GM12801 (cell line): ENCODE results near the gene CDHR2.

ENCODE experiments used
- TF ChIP-seq, protein P1 (sequence below): IDR thresholded peaks from one replicate; pipeline ENCODE4 v1.5.1; 2011; ENCODE audit warnings: control low read depth; ENCODE audit not compliant: insufficient read length; ENCODE audit errors: extremely low read depth

CDHR2 gene

DNA sequence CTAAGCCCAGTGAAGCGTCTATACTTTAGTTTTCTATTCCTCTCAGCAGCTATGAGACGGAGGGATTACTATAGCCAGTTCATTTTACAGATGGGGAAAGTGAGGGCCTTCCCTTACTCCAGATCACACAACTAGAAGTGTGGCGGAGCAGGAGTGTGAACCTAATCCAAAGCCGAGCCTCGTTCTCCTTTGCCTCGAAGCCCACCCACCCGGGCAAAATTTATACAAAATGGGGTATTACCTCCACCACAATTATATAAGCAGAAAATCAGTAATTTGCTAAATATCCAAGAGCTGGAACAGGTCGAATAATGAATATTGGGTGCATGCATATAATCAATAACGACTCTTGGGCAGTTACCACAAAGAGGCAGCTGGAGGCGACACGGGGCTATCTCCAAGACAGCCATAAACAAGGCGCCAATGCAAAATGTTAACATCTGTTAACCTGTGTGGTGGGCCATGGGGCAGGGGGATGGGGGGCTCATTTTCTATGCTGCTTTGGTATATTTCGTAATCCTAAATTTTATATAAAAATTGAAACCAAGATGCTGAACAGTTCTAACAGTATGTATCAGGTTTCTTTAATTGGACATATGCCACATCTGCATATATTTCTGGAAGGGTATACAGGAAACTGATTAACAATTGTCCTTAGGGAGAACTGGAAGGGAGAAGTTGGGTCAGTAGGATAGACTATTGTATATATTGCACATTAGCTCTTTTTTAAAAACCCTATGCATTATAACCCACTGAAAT lies 10.7 kb upstream of the CDHR2 start:
- TF ChIP-seq, protein P1, sequence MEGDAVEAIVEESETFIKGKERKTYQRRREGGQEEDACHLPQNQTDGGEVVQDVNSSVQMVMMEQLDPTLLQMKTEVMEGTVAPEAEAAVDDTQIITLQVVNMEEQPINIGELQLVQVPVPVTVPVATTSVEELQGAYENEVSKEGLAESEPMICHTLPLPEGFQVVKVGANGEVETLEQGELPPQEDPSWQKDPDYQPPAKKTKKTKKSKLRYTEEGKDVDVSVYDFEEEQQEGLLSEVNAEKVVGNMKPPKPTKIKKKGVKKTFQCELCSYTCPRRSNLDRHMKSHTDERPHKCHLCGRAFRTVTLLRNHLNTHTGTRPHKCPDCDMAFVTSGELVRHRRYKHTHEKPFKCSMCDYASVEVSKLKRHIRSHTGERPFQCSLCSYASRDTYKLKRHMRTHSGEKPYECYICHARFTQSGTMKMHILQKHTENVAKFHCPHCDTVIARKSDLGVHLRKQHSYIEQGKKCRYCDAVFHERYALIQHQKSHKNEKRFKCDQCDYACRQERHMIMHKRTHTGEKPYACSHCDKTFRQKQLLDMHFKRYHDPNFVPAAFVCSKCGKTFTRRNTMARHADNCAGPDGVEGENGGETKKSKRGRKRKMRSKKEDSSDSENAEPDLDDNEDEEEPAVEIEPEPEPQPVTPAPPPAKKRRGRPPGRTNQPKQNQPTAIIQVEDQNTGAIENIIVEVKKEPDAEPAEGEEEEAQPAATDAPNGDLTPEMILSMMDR: no peak

DNA sequence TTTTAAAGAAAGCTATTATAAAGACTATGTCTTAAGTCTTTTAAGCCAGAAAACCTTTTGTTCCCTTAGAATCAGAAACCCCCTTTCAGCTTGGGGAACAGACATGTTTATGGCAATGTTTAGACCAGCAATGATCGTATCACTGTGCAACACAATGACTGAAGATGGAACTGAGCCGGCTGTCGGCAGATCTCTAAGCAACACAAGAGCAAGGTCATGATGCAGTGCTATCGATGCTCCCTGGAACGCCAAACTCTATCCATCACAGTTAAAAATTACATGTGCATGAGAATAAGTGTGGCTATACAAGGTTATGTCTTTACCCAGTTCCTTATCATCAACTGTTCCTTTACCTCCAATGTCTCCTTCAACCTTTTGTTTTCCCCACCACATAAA lies 10.2 kb upstream of the CDHR2 start:
- TF ChIP-seq, protein P1: no peak

DNA sequence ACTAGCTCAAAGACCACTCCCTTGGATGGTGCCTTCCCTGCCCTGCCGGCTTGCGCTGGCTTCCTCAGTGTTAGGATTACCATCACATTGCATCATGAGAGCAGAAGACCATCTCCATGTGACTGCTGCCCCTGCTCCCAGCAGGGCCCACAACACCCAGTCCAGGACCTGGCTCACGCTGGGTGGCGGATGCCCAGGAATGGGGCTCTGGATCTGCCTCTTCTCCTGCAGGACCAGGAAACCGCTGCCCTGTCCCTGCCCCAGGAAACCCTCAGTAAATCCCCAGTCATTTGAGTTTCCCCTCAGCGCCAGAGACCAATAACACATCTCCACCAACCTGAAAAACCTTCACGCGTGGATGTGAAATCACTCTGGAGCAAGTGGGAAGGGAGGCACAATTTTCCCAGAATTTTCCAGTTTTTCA lies 8.7 kb upstream of the CDHR2 start:
- TF ChIP-seq, protein P1: no peak

DNA sequence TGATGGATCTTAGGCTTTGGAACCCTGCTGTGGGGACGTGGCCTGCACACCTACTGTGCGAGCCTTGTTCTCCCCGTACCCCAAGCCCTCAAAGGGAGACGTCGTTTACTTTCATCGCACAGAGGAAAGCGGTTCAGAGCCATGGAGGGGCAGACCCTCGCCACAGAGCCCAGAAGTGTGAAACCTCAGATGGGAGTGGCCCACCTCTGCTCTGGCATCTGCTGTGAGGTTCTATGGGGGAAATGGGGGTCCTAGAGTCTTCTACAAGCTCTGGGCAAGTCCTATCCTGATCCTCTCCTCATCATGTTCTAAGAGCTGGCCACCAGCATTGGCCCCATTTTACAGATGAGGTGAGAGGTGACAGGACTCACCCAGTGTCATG lies 8.2 kb upstream of the CDHR2 start:
- TF ChIP-seq, protein P1: no peak

DNA sequence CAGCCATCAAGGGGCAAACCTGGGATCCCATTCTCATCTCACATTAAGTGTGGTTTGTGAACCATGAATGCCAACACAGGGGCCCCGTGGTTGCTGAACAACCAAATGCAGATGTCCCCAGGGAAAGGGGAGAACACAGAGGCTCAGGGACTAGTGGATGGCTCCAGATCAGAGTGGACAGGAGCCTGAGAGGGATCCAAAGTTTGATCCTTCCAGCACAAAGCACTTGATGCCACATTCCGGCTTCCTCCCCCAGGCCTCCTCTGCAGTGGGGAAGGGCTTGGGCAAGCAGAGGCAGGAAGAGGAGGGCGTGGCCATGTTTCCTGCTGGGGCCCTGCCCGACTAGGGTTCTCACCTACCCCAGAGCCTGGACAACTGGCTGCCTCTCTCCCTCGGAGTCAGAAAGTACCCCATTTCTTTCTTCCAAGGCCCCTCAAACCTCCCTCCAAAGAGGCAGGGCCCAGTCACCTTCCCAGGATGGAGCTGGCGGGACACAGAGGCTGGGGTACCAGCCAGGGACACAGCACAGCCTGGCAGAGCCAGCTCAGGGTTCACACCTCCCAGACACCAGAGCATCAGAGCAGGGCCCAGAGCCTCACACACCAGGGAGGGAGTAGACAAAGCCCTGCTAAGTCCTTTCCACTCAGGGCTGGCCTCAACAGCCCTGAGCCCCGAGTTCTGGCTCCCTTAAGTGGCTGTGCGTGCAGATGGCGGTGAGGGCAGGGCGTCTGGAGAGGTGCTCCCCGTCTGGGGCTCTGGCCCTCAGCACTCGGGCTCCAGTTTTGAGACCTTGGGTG lies 7.6 kb upstream of the CDHR2 start:
- TF ChIP-seq, protein P1: no peak

DNA sequence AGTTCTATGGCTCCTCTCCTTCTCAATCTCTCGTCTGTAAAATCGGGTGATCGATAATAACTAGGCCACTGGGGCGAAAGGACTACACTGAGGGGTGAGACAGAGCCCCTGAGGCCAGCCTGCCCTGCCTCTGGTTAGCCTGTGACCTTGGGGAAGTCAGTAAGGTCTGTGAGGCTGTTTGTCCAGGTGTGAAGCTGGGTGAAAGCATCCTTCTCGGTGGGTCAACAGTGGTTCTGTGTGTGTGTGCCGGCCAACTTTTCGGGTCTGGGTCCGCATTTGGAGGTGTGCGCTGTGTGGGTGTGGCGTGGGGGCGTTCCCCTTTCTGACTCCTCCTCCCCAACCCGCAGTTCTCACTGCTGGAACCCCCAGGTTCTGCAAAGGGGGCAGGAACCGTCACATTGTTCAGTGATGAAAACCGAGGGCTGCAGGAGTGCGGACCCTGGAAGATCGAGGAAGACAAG lies 7.0 kb upstream of the CDHR2 start:
- TF ChIP-seq, protein P1: no peak

DNA sequence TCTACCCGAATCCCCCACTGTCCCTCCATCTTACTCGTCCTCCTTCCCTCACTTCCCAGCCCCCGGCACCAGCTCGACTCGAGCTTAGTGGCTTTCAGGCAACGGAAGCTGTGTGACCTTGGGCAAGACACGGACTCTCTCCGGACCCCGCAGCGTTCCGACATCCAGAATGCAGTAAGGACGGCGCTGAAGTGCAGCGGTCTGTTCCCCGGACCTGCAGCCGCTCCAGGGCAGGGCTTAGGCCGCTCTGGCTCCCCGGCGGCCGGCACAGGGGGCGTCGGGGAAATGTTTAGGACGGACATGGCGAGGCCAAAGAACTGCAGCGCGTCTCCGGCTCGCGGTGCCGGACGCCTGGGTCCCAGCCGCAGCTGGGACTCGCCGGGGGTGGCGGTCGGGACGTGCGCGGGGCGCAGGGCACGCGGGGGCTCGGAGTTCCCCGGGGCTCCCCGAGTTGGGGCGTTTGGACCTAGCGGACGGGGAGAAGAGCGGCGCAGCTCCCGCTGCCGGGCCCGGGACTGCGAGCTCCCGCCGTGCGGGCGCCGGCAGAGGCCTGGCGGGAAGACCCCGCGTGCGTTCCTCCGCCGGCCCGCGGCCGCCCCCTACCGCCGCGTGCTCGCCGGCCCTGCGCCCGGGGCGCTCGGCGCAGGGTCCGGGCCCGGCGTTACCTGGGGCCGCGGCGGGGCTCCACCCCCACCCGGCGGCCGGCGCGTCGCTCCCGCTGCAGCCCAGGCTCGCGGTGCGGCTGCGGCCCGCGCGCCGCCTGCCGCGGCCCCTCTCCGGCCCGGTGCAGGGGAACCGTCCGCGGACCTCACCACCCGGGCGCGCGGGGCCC lies 6.3 kb upstream of the CDHR2 start:
- TF ChIP-seq, protein P1: no peak
